ENCODE data around the gene GRK1. TPM values are rescaled to one million over a fixed set of nuclear protein-coding genes. Genes with fewer than 3 reads are reported as not detected.

Gene GRK1
- total and polyA plus RNA-seq, 2 of the 13 experiments (the other 11 are each of a cell fraction or from before 2014, with no cell fraction given), result 0.07 to 0.12 TPM

- TF ChIP-seq MIER3 (CRISPR knock-in tag; IDR thresholded peaks at IDR 0.05; ENCODE audit: borderline replicate concordance), result 0 out of 2 replicates have a peak, but pooled peaks have one; percentile 23
- peak; percentile 41 for TF ChIP-seq TEAD3 (CRISPR knock-in tag; optimal IDR thresholded peaks at IDR 0.05; ENCODE audit: borderline replicate concordance)
- no peak for TF ChIP-seq ZNF720 (CRISPR knock-in tag; IDR thresholded peaks at IDR 0.05)
- no peak for TF ChIP-seq ZNF616 (CRISPR knock-in tag; IDR thresholded peaks at IDR 0.05; ENCODE audit: low read depth)
- TF ChIP-seq NR2F6 (IDR thresholded peaks at IDR 0.05), result no peak
- TF ChIP-seq NR2F6 (CRISPR knock-in tag; IDR thresholded peaks at IDR 0.05), result peak; percentile 29; the same call in 1 of the 2 replicates
- TF ChIP-seq POLR2A (IDR thresholded peaks at IDR 0.05; ENCODE audit: insufficient read depth in 1 of 2, low read depth in 2 of 2, low read length in 2 of 2), result peak in 1 of 2 experiments; percentile 62; a peak in 2 of 4 replicates
- peak; percentile 59; the same call in 1 of the 2 replicates for TF ChIP-seq HDAC2 (CRISPR knock-in tag; IDR thresholded peaks at IDR 0.05)
- TF ChIP-seq ZNF282 (IDR thresholded peaks at IDR 0.05; ENCODE audit: partially characterized antibody), result no peak
- peak; percentile 25; the same call in 1 of the 2 replicates for TF ChIP-seq HMG20A (CRISPR knock-in tag; IDR thresholded peaks at IDR 0.05; ENCODE audit: borderline replicate concordance)
- no peak for TF ChIP-seq ZNF83 (CRISPR knock-in tag; IDR thresholded peaks at IDR 0.05; ENCODE audit: borderline replicate concordance)
- TF ChIP-seq SMARCE1 (IDR thresholded peaks at IDR 0.05; ENCODE audit: borderline replicate concordance), result no peak
- no peak for TF ChIP-seq REXO4 (CRISPR knock-in tag; IDR thresholded peaks at IDR 0.05; ENCODE audit: borderline replicate concordance)
- TF ChIP-seq PRDM4 (CRISPR knock-in tag; IDR thresholded peaks at IDR 0.05; ENCODE audit: borderline replicate concordance), result no peak
- no peak for TF ChIP-seq ZSCAN22 (CRISPR knock-in tag; IDR thresholded peaks at IDR 0.05)
- peak; percentile 28; the same call in 1 of the 2 replicates for TF ChIP-seq TAF1 (CRISPR knock-in tag; IDR thresholded peaks at IDR 0.05)
- TF ChIP-seq ZNF333 (CRISPR knock-in tag; IDR thresholded peaks at IDR 0.05; ENCODE audit: borderline replicate concordance), result no peak
- no peak for TF ChIP-seq ZKSCAN8 (CRISPR knock-in tag; IDR thresholded peaks at IDR 0.05; ENCODE audit: borderline replicate concordance)
- TF ChIP-seq ZNF563 (CRISPR knock-in tag; IDR thresholded peaks at IDR 0.05), result peak; percentile 97
- no peak for TF ChIP-seq ZNF691 (CRISPR knock-in tag; IDR thresholded peaks at IDR 0.05; ENCODE audit: borderline replicate concordance, low read depth)
- no peak for TF ChIP-seq ZBTB26 (CRISPR knock-in tag; IDR thresholded peaks at IDR 0.05; ENCODE audit: borderline replicate concordance)
- peak; percentile 55 for TF ChIP-seq SALL1 (CRISPR knock-in tag; IDR thresholded peaks at IDR 0.05)
- no peak for TF ChIP-seq FIP1L1 (IDR thresholded peaks at IDR 0.05; ENCODE audit: borderline replicate concordance, insufficient read depth, low read depth, low read length)
- peak; percentile 59 for TF ChIP-seq PAXIP1 (CRISPR knock-in tag; conservative IDR thresholded peaks at IDR 0.05)
Measured at GRCh38 chr13:113746143-113746525, 79.1 kb downstream of the GRK1 start (continued).

Data from HepG2 (cell line).